NAMALWA (cell line): ENCODE data around the gene RRP1.
A peak's percentile ranks its signal among the peaks of the same experiment; 100 is the strongest.

ENCODE experiments used
- DNase-seq: peaks from one replicate; pipeline ENCODE4 v3.0.0-alpha.2; 2015; ENCODE audit warnings: low spot score

RRP1 gene

GRCh38 chr21:43802713-43803313 lies 13.4 kb downstream of the RRP1 start:
- no peak for DNase-seq

DNA sequence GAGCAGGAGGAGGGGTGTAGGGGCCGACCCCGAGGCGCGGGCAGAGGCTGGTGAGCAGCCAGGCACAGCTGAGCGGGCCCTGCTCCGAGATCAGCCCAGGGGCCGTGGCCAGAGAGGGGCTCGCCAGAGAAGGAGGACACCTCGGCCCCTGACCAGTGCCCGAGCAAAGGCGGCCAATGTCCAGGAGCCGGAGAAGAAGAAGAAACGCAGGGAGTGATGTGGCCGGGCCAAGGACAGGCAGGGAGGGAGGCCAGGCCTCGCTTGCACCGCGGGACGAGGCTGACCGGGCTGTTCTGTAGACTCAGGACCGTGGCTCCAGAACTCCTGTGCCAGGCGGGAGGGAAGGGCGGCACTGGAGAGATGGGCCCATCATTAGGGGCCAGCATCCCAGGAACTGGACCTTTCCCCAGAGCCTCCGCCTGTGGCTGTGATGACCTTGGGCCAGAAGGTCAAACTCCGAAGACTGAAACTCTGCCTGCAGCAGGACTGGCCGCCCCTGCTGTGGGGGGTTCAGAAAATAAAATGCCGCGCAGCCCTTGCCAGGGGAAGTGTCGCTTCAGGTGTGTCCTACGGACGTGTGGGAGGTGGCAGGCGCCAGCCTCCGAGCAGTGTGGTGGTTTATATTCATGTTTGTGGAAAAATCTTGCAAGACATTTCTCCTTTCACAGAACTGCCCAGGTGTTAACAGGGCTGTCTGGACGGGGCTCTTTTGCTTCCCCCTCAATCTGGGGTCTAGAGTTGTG lies 14.4 kb downstream of the RRP1 start:
- DNase-seq: no peak

- peak; percentile 95 for DNase-seq
These were observed 16.0 kb downstream of the RRP1 start for GRCh38 chr21:43805275-43805800.

GRCh38 chr21:43806017-43806710 lies 16.8 kb downstream of the RRP1 start:
- DNase-seq: no peak

DNA sequence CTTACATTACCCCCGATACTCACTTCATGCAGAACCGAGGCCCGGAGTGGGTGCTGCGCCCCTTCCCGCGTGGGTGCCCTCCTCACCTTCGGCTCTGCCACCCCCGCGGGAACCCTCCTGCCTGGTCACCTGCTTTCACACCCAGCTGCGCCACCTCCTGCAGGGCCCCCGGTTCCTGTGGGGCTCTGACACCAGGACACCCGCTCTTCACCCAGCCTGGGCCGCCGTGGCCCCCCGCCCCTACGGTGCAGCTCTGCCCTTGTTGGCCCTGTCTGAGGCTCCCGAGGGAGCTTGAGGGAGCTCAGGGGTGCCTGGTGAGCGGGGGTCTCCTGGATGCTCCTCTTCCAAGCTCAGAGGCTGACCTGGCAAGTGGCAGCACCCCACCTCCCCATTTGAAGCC lies 19.0 kb downstream of the RRP1 start:
- no peak for DNase-seq

DNA sequence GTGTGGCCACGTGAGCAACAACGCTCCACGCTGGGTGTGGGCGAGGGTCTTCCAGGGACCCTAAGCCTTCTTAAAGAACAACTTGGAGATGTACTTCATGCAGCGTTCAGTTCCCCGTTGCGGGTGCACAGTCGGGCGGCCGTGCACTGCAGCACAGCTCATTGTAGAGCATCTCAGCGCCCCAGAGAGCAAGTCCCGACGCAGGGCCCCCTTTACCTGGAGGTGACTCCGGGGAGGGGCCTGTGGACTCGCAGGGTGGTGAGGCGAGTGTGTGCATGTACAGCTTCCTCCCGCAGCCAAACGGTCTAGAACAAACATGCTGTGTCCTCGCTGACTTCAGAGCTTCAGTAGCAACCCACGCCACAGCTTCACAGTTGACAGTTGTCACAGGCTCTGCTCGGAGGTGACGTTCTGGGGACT lies 19.5 kb downstream of the RRP1 start:
- no peak for DNase-seq

- DNase-seq: no peak
These were observed 20.0 kb downstream of the RRP1 start for GRCh38 chr21:43809346-43809799.

GRCh38 chr21:43809853-43810504 lies 20.6 kb downstream of the RRP1 start:
- DNase-seq: no peak

DNA sequence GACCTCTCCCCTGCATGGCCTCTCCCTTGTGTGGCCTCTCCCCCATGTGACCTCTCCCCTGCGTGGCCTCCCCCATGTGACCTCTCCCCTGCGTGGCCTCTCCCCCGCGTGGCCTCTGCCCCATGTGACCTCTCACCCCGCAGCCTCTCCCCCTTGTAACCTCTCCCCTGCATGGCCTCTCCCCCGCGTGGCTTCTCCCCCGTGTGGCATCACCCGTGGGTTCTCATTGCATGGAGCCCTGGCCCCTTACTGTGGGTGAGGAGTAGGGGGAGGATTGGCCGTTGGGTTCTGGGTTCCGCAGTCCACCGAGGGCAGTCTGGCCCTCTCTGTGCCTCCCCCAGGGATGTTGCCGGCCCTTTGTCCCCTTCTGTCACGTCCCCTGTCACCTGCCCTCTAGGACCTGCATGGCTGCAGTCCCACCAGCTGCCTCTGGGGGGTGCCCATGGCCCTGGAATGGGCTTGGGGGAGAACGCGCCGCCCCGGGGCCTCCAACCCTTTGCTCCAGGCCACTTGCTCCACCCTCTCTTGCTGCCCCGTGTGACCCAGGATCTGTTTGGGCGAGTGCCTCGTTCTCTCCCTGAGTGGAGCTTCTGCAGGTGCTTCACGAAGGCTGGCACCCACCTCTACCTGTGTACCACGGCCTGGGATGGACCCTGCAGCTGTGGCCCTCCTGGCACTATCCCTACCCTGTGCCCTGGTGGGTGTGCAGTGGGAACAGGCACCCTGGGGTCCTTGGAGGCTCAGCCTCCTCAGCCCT lies 21.3 kb downstream of the RRP1 start:
- peak; percentile 89 for DNase-seq

GRCh38 chr21:43811262-43812105 lies 22.1 kb downstream of the RRP1 start:
- DNase-seq: no peak

DNA sequence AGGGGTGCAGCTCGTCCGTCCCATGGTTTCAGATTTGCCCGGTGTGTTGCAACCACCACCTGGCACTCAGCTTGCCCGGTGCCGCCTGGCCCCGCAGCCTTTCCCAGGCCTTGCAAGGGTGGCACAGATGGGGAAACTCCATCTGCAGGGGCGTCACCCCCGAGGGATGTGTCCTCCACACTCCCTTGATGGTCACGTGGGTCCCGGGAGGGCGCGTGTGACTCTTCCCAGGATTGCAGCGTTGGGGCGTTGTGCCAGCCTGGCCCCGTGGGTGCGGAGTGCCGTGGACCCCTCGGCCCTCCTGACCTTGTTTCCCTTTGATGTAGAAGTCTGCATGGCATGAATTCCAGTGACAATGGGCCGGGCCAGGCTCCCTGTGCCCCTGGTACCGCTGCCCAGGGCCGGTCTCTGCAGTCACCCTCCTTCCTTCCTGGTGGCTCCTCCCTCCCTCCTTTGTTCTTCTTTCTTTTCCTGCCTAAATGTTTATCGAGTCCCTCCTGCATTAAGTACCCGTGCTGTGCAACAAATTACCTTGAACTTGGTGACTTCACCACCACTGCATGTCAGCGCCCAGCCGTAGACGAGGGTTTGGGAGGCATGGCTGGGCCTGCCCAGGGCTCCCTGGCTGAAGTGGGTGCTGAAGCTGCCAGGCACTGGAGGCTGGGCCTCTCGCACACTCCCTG lies 22.9 kb downstream of the RRP1 start:
- no peak for DNase-seq

DNA sequence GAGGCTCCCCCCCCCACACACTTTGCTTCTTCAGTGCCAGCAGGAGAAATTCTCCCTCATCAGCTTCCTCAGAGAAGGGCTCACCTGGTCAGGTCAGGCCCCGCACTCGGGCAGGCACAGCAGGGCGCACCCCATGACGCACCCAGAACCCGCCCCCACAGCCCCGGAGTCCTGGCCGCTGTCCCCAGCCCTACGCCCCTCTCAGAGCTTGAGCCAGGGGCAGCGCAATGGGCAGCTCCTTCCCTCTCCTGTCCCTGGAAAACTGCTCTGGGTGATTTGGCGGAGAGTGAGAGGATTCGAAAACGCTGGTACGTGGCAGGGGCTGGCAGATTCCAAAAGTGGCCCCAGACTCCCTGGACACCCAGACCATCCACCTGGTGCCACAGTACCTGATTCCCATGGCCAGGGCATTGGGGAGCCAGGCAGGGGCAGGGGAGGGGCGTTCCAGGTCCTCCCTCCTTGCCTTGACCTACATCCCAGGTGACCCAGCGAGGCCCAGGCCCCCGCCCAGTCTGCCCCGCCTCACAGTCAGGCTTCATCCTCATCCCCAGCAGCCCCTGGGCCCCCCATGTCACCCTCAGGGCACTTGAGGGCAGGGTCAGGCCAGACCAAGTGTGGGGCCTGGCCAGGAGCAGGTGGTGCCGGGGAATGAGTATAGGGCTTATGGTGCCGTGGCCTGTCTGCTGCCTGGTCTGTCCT lies 23.7 kb downstream of the RRP1 start:
- DNase-seq: no peak

DNA sequence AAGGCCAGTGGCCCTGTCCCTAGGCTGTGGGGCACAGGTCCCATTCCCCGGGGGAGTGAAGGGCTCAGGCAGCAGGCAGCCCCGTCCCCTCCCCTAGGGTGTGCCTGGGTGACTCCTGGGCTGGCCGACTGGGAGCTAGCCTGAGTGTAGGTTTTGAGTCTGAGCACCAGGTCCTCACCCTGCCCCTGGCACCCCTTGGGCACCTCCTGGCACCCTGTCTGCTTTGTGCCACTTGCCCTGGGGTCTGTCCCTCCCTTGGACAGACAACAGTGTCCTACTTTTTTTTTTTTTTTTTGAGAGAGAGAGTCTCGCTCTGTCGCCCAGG lies 24.2 kb downstream of the RRP1 start:
- no peak for DNase-seq

DNA sequence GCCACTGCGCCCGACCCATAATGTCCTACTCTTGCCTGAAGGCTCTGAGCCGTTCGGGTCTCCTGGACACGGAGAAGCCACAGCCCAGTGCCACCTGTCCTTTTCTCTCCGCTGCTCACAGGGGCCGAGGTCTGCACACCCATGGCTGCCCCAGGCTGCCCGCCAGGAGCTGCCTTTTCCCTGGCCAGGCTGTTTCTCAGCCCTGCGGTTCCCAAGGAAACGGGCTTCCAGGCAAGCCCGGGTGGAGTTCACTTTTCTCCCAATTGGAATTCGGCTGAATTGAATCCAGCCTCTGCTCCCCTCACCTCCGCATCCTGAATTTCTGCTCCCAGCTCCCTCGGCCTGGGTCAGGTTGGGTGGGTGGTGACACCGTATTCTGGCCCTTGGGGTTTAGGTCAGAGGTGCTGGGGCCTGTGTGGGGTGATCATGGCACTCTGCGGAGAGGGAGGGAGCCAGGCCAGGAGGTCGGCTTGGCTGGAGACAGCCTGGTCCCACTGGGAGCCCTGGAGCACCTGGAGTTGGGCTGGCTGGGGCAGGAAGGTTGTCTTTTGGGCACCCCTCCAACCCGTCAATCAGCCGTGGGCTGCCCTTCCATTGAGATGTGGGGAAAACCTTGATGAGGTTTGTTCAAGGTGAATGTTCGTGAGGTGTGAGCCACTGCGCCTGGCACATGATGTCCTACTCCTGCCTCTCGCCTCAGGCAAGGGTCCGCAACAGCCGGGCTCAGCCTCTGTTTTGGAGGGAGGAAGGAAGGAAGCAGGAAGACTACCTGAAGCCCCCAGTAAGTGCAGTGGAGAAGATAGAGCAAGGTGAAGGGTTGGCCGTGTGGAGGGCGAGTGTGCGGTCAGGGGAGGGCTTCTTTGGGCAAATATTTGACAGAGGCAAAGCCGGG lies 25.1 kb downstream of the RRP1 start:
- DNase-seq: no peak

GRCh38 chr21:43815107-43815613 lies 25.8 kb downstream of the RRP1 start:
- peak; percentile 34 for DNase-seq

- no peak for DNase-seq
These were observed 26.6 kb downstream of the RRP1 start for GRCh38 chr21:43815991-43816390.

GRCh38 chr21:43816611-43817071 lies 27.3 kb downstream of the RRP1 start:
- DNase-seq: no peak
